Measurements from ENCODE around the gene KRT81. TPM values are rescaled to one million over a fixed set of nuclear protein-coding genes. Genes with fewer than 3 reads are reported as not detected.

The KRT81 gene
- polyA plus RNA-seq, 3 donors = not detected

GRCh38 chr12:52311285-52311648 is 19.9 kb upstream of the KRT81 start:
- H3K4me1 Mint-ChIP-seq = peaks cover 9% of the 10 kb centered on the region
- H3K27me3 ChIP-seq (ENCODE audit: control insufficient read depth in 2 of 2, insufficient read depth in 2 of 2, low read length in 2 of 2) = peaks cover 41 to 64% of the 10 kb centered on the region in 2 donors
- peaks cover 6 to 9% of the 10 kb centered on the region in 2 donors for H3K4me1 ChIP-seq (ENCODE audit: control insufficient read depth in 1 of 2, insufficient read depth in 2 of 2, low read length in 2 of 2)
- 100% methylated on average over 1 of the region's 3 CpGs for WGBS (ENCODE audit: insufficient coverage)
- H2AFZ ChIP-seq (ENCODE audit: insufficient read depth, low read depth, low read length, poor library complexity, severe bottlenecking) = no peak overlapping the region
- no peaks in the 10 kb centered on the region for H3K36me3 Mint-ChIP-seq
- H3K27ac Mint-ChIP-seq = no peak overlapping the region
- H3K9ac ChIP-seq (ENCODE audit: insufficient read depth, low read length, poor library complexity, severe bottlenecking) = no peak overlapping the region
- H3K4me3 ChIP-seq (replicated peaks in 1 of 3; ENCODE audit: low read depth in 2 of 3, low read length in 3 of 3) = no peak overlapping the region
- no peaks in the 10 kb centered on the region for H4K20me1 ChIP-seq (ENCODE audit: insufficient read depth, low read length)
- DNase-seq = no peak
- H3K79me2 ChIP-seq (ENCODE audit: insufficient read depth, low read length) = no peaks in the 10 kb centered on the region
- H3K27ac ChIP-seq (ENCODE audit: low read depth in 1 of 2, low read length in 2 of 2) = no peak overlapping the region
- no peaks in the 10 kb centered on the region for H3K36me3 ChIP-seq (replicated peaks in 1 of 2; ENCODE audit: control insufficient read depth in 1 of 2, insufficient read depth in 2 of 2, low read length in 2 of 2)
- intact Hi-C loops (cut with micrococcal nuclease) = no loop called here
- H3K9me3 Mint-ChIP-seq = peaks cover 0 to 5% (median 0%) of the 10 kb centered on the region in 7 donors
- no peak overlapping the region for H3K4me2 ChIP-seq (replicated peaks; ENCODE audit: extremely low read depth, low read length, poor library complexity, severe bottlenecking)
- peaks cover 0 to 5% of the 10 kb centered on the region in 2 donors for H3K9me3 ChIP-seq (replicated peaks in 1 of 2; ENCODE audit: control insufficient read depth in 1 of 2, insufficient read depth in 1 of 2, low read length in 2 of 2)
- no peak for TF ChIP-seq CTCF (IDR thresholded peaks at IDR 0.05)
- H3K27me3 Mint-ChIP-seq (ENCODE audit: low read depth in 3 of 3) = peaks cover 62 to 75% (median 64%) of the 10 kb centered on the region in 3 donors
- H3K4me3 Mint-ChIP-seq = no peak overlapping the region

DNA sequence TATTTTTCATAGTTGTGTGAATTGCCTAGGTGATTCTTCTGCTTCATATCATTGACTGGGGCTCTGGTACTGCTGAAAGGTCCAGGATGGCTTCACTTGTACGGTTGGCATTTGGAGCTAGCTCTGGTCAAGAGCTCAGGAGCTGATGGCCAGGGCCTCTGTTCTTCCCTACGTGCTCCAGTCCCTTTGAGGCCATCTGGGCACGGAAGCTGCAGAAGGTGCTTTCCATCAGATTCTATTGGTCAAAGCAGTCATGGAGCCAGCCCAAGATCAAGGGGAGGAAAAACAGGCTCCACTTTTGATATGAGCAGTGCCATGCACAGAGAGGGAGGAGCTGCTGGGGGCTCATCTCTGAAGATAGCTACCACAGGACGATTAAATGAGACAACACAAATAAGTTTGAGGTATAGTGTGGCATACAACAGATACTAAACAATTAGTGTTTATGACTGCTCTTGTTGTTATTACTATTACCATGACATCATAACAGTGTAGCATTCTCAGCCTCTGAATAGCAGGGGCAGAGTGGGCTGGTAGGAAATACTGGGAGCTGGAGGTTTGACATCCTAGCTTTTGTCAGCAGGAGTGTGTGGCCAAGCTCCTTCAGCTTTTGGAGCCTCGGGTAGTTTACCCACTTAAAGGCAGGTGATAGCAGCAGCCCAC is 19.4 kb upstream of the KRT81 start:
- Histone ChIP-seq H2AFZ (ENCODE audit: insufficient read depth, low read depth, low read length, poor library complexity, severe bottlenecking) (no peak overlapping the region), H3K4me3 (replicated peaks in 1 of 3; ENCODE audit: low read depth in 2 of 3, low read length in 3 of 3) (no peak overlapping the region), H4K20me1 (ENCODE audit: insufficient read depth, low read length) (no peaks in the 10 kb centered on the region), H3K27me3 (ENCODE audit: control insufficient read depth in 2 of 2, insufficient read depth in 2 of 2, low read length in 2 of 2) (peaks cover 42 to 69% of the 10 kb centered on the region in 2 donors), H3K79me2 (ENCODE audit: insufficient read depth, low read length) (no peaks in the 10 kb centered on the region), H3K4me2 (replicated peaks; ENCODE audit: extremely low read depth, low read length, poor library complexity, severe bottlenecking) (no peak overlapping the region), H3K27ac (ENCODE audit: low read depth in 1 of 2, low read length in 2 of 2) (no peak overlapping the region), H3K4me1 (ENCODE audit: control insufficient read depth in 1 of 2, insufficient read depth in 2 of 2, low read length in 2 of 2) (peaks cover 6 to 9% of the 10 kb centered on the region in 2 donors), H3K9ac (ENCODE audit: insufficient read depth, low read length, poor library complexity, severe bottlenecking) (no peak overlapping the region), H3K36me3 (replicated peaks in 1 of 2; ENCODE audit: control insufficient read depth in 1 of 2, insufficient read depth in 2 of 2, low read length in 2 of 2) (no peaks in the 10 kb centered on the region), H3K9me3 (replicated peaks in 1 of 2; ENCODE audit: control insufficient read depth in 1 of 2, insufficient read depth in 1 of 2, low read length in 2 of 2) (peaks cover 0 to 5% of the 10 kb centered on the region in 2 donors)
- WGBS (ENCODE audit: insufficient coverage) = 91% methylated on average over 3 of the region's 5 CpGs
- Mint-ChIP-seq H3K27ac (no peak overlapping the region), H3K9me3 (peaks cover 0 to 5% (median 0%) of the 10 kb centered on the region in 7 donors), H3K4me1 (peaks cover 9% of the 10 kb centered on the region), H3K4me3 (no peak overlapping the region), H3K27me3 (ENCODE audit: low read depth in 3 of 3) (peaks cover 67 to 80% (median 68%) of the 10 kb centered on the region in 3 donors), H3K36me3 (no peaks in the 10 kb centered on the region)
- intact Hi-C loops (cut with micrococcal nuclease) = no loop called here
- no peak for TF ChIP-seq CTCF (IDR thresholded peaks at IDR 0.05)
- DNase-seq = no peak

All from CD14-positive monocyte (primary cell).